ENCODE measurements around the gene CNTN4. TPM values are rescaled to one million over a fixed set of nuclear protein-coding genes. Genes with fewer than 3 reads are reported as not detected.
A peak's percentile ranks its signal among the peaks of the same experiment; 100 is the strongest.

CNTN4 gene
- total RNA-seq, 2 donors from 2014 or later: 13.0 to 50.1 TPM

DNA sequence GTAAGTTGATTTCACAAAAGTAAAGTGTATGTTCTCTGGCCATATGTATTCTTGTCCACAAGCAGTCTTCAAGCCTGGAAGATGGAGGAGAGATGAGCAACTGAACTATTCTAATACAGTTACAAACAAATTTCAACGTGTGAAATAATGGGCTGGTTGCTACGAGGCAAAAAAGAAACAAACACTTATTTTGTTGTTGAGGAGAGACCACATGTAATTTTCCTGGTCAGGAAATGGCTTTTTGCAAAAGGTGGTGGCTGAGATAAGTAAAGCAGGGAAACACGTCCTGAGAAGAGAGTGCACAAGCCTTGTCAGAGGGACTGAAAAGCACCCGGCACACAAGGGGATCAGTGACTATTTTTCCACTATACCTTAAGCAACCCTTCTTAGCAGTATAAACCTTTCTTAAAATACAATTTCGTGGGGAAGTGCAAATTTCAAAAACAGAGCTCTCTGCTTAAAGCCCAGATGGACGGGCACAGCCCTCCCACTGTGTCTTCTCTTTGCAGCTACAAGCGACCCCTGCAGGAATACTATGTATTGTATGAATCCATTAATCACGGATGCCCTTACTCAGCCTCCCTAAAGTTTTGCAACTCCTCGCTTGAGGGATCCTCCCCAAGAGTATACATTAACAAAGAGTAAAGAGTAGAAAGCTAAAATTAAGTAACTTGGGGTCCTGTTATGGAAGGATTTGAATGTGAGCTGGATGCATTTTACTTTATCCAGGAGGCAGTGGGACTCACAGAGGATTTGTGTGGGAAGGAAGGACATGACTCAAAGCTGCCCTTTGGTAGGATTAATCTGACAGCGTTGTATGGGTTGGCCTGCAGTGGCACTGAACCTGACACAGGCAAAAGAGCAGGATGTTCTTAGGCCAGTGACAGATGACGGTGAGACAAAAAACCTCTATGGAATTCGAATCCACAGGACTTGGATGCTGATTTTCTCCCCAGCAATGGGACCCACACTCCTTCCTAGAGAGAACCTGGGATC is 757.8 kb downstream of the CNTN4 start:
- DNase-seq (no peak), ATAC-seq (no peak)
- no peaks in the 10 kb centered on the region for H3K27me3 ChIP-seq

DNA sequence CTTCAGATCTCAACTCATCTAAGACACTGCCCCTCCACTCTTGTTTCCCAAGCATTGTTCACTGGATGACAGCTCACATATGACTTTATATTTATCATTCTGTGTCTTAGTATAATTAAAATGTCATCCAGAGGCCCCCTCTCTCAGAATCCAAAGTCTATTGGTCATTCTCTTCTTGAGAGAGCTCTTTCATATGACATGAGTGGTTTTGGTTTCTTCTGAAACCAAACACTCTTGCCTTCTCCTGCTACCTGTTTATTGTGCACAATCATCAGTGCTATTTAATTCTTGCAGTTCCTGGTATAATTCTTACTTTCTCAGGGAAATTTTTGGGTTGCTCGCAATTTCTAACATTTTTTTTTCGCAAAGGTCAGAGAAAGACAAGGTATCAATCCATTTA is 762.0 kb downstream of the CNTN4 start:
- WGBS, 2 donors: 76 to 83% methylated on average over 2 of the region's 2 CpGs
- no peak for DNase-seq
- TF ChIP-seq POLR2A (IDR thresholded peaks at IDR 0.05): no peak
- TF ChIP-seq, protein P1, sequence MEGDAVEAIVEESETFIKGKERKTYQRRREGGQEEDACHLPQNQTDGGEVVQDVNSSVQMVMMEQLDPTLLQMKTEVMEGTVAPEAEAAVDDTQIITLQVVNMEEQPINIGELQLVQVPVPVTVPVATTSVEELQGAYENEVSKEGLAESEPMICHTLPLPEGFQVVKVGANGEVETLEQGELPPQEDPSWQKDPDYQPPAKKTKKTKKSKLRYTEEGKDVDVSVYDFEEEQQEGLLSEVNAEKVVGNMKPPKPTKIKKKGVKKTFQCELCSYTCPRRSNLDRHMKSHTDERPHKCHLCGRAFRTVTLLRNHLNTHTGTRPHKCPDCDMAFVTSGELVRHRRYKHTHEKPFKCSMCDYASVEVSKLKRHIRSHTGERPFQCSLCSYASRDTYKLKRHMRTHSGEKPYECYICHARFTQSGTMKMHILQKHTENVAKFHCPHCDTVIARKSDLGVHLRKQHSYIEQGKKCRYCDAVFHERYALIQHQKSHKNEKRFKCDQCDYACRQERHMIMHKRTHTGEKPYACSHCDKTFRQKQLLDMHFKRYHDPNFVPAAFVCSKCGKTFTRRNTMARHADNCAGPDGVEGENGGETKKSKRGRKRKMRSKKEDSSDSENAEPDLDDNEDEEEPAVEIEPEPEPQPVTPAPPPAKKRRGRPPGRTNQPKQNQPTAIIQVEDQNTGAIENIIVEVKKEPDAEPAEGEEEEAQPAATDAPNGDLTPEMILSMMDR (IDR thresholded peaks at IDR 0.05): no peak
- Histone ChIP-seq H3K36me3 (replicated peaks in 1 of 2; ENCODE audit: insufficient read depth in 1 of 2, low read depth in 2 of 2) (no peaks in the 10 kb centered on the region), H3K4me1 (peaks cover 15% of the 10 kb centered on the region), H3K4me3 (no peak overlapping the region), H3K27me3 (no peaks in the 10 kb centered on the region), H3K27ac (no peak overlapping the region), H3K9me3 (no peaks in the 10 kb centered on the region)
- ATAC-seq: no peak
- intact Hi-C loops (cut with DNase I): no loop called here

More for the DNA sequence above, 757.8 kb downstream of the CNTN4 start:
- H3K27ac ChIP-seq: no peak overlapping the region
- H3K4me1 ChIP-seq: peaks cover 9% of the 10 kb centered on the region
- intact Hi-C loops (cut with DNase I): no loop called here
- H3K4me3 ChIP-seq: no peak overlapping the region
- H3K36me3 ChIP-seq (replicated peaks in 1 of 2; ENCODE audit: insufficient read depth in 1 of 2, low read depth in 2 of 2): no peaks in the 10 kb centered on the region
- WGBS, 2 donors: 35 to 58% methylated on average over 12 of the region's 12 CpGs
- TF ChIP-seq, protein P1 (IDR thresholded peaks at IDR 0.05): no peak
- TF ChIP-seq POLR2A (IDR thresholded peaks at IDR 0.05): no peak
- H3K9me3 ChIP-seq: no peaks in the 10 kb centered on the region

DNA sequence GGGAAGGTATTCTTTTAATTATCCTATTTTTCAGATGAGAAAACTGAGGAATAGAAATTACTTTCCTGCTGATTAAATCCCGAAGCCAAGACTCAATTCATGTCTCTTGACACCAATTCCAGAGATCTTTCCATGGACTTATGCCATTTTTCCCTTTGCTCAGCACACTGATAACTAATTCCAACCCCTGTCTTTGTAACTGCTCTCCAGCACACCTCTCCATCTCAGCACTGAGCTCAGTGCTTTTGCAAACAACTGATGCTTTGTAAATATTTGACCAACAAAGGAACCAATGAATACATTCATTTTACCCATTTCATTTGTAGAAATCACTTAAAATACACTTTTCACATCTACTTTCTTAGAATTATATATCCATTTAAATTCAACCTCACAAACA is 762.5 kb downstream of the CNTN4 start:
- no peak for ATAC-seq
- intact Hi-C loops (cut with DNase I): no loop called here
- WGBS, 2 donors: 43 to 44% methylated on average over 1 of the region's 1 CpG

GRCh38 chr3:2861920-2862319 is 763.3 kb downstream of the CNTN4 start:
- ATAC-seq: no peak
- TF ChIP-seq POLR2A (IDR thresholded peaks at IDR 0.05): no peak
- TF ChIP-seq, protein P1 (IDR thresholded peaks at IDR 0.05): no peak
- Histone ChIP-seq H3K36me3 (replicated peaks in 1 of 2; ENCODE audit: insufficient read depth in 1 of 2, low read depth in 2 of 2) (no peaks in the 10 kb centered on the region), H3K4me1 (peaks cover 15% of the 10 kb centered on the region), H3K4me3 (no peak overlapping the region), H3K27ac (peak overlapping the region in 3 of 4 donors; percentile 40 to 61 (median 53)), H3K27me3 (no peaks in the 10 kb centered on the region), H3K9me3 (no peaks in the 10 kb centered on the region)
- intact Hi-C loops (cut with DNase I): no loop called here
- 38 to 48% methylated on average over 1 of the region's 1 CpG for WGBS, 2 donors
- no peak for DNase-seq

More for the DNA sequence above, 762.5 kb downstream of the CNTN4 start:
- Histone ChIP-seq H3K9me3 (no peaks in the 10 kb centered on the region), H3K4me1 (peaks cover 15% of the 10 kb centered on the region), H3K36me3 (replicated peaks in 1 of 2; ENCODE audit: insufficient read depth in 1 of 2, low read depth in 2 of 2) (no peaks in the 10 kb centered on the region), H3K4me3 (no peak overlapping the region), H3K27me3 (no peaks in the 10 kb centered on the region), H3K27ac (peak overlapping the region in 2 of 4 donors; percentile 53 to 61)
- TF ChIP-seq, protein P1 (IDR thresholded peaks at IDR 0.05): no peak
- no peak for TF ChIP-seq POLR2A (IDR thresholded peaks at IDR 0.05)
- no peak for DNase-seq

Data from body of pancreas (tissue), 4 donors.